ENCODE results near the gene PTDSS2. TPM values are rescaled to one million over a fixed set of nuclear protein-coding genes. Genes with fewer than 3 reads are reported as not detected.

Gene PTDSS2
- total and polyA plus RNA-seq, 2 donors (not counting 1 experiment from before 2014, with no cell fraction given) = 22.1 to 29.0 TPM

GRCh38 chr11:535210-535518 is 85.1 kb downstream of the PTDSS2 start:
- H3K4me3 ChIP-seq (ENCODE audit: control extremely low read depth in 1 of 5, extremely low read depth in 1 of 5, insufficient read depth in 1 of 5, low read depth in 2 of 5, low read length in 4 of 5) = peak overlapping the region in 3 of 5 experiments; percentile 67 to 73 (median 72)

More at GRCh38 chr11:535210-535518, 85.1 kb downstream of the PTDSS2 start:
- H2AFZ ChIP-seq (ENCODE audit: insufficient read depth, low read depth, low read length, poor library complexity, severe bottlenecking) = no peak overlapping the region
- Mint-ChIP-seq H3K27ac (no peak overlapping the region), H3K9me3 (ENCODE audit: insufficient read depth) (no peaks in the 10 kb centered on the region), H3K4me1 (peaks cover 20% of the 10 kb centered on the region), H3K4me3 (no peak overlapping the region), H3K27me3 (no peaks in the 10 kb centered on the region)
- H3K4me1 ChIP-seq (ENCODE audit: control insufficient read depth in 2 of 2, insufficient read depth in 2 of 2, low read length in 2 of 2) = peaks cover 17 to 35% of the 10 kb centered on the region in 2 donors
- H3K9ac ChIP-seq (ENCODE audit: low read length) = peak overlapping the region; percentile 74
- ChIA-PET POLR2A (interaction anchor here (0.9 to 3.0 kb wide), 14 partner anchors 16 to 284 kb away, joined by 3 to 26 read pairs (median 6); partner anchors contain the start of genes DEAF1, IRF7, PHRF1 and PNPLA2), CTCF (interaction anchor here (1.0 to 2.2 kb wide), 6 partner anchors 10 to 230 kb away, joined by 3 to 9 read pairs (median 3); partner anchors contain the start of gene PHRF1)
- WGBS (ENCODE audit: insufficient coverage) = under 1% methylated on average over 51 of the region's 56 CpGs
- H3K27me3 ChIP-seq (replicated peaks in 1 of 4; ENCODE audit: control extremely low read depth in 1 of 4, control insufficient read depth in 3 of 4, insufficient read depth in 4 of 4, low read length in 3 of 4) = no peaks in the 10 kb centered on the region
- H3K4me2 ChIP-seq (replicated peaks; ENCODE audit: low read depth, low read length, poor library complexity, severe bottlenecking) = peak overlapping the region; percentile 99
- peaks cover 0 to 25% of the 10 kb centered on the region in 2 experiments for H3K36me3 ChIP-seq (replicated peaks in 1 of 2; ENCODE audit: control extremely low read depth in 1 of 2, control insufficient read depth in 1 of 2, extremely low read depth in 1 of 2, insufficient read depth in 2 of 2, low read length in 1 of 2)
- ATAC-seq (ENCODE audit: low read depth) = peak; percentile 4
- H3K79me2 ChIP-seq (ENCODE audit: control insufficient read depth, insufficient read depth, low read length) = peaks cover 37% of the 10 kb centered on the region
- peaks cover 36% of the 10 kb centered on the region for H4K20me1 ChIP-seq (ENCODE audit: control insufficient read depth, insufficient read depth, low read length, poor library complexity, severe bottlenecking)
- H3K9me3 ChIP-seq (ENCODE audit: control extremely low read depth in 1 of 3, control insufficient read depth in 2 of 3, insufficient read depth in 1 of 3, low read length in 2 of 3) = no peaks in the 10 kb centered on the region
- intact Hi-C loops (cut with micrococcal nuclease) = loop anchor here (5.0 kb wide), 4 partner anchors 187 to 772 kb away; partner anchors contain the start of genes BET1L, RIC8A, SLC25A22 and TOLLIP
- TF ChIP-seq EZH2 (IDR thresholded peaks at IDR 0.05; ENCODE audit: borderline replicate concordance, insufficient read depth, low read depth, low read length, poor library complexity, severe bottlenecking) = no peak
- no peak for TF ChIP-seq CTCF (IDR thresholded peaks at IDR 0.05)
- no peak overlapping the region for H3K27ac ChIP-seq (ENCODE audit: low read length in 2 of 2)
- no peak for DNase-seq

Measured in B cell (primary cell).